ENCODE measurements around the gene MID2. TPM values are rescaled to one million over a fixed set of nuclear protein-coding genes. Genes with fewer than 3 reads are reported as not detected.

Gene MID2
- total RNA-seq, 2 donors from 2014 or later: 35.6 to 52.5 TPM

GRCh38 chrX:107857837-107858236, 32.2 kb downstream of the MID2 start:
- Histone ChIP-seq H3K27ac (peak overlapping the region; percentile 54 to 74), H3K4me1 (replicated peaks) (no peaks in the 10 kb centered on the region), H3K9me3 (no peaks in the 10 kb centered on the region), H3K27me3 (replicated peaks; ENCODE audit: insufficient read depth) (no peaks in the 10 kb centered on the region), H3K36me3 (no peaks in the 10 kb centered on the region), H3K4me3 (no peak overlapping the region)
- peak; percentile 33 for DNase-seq (ENCODE audit: low spot score)
- peak; percentile 60 for TF ChIP-seq POLR2AphosphoS5 (IDR thresholded peaks at IDR 0.05)
- TF ChIP-seq, protein P1, sequence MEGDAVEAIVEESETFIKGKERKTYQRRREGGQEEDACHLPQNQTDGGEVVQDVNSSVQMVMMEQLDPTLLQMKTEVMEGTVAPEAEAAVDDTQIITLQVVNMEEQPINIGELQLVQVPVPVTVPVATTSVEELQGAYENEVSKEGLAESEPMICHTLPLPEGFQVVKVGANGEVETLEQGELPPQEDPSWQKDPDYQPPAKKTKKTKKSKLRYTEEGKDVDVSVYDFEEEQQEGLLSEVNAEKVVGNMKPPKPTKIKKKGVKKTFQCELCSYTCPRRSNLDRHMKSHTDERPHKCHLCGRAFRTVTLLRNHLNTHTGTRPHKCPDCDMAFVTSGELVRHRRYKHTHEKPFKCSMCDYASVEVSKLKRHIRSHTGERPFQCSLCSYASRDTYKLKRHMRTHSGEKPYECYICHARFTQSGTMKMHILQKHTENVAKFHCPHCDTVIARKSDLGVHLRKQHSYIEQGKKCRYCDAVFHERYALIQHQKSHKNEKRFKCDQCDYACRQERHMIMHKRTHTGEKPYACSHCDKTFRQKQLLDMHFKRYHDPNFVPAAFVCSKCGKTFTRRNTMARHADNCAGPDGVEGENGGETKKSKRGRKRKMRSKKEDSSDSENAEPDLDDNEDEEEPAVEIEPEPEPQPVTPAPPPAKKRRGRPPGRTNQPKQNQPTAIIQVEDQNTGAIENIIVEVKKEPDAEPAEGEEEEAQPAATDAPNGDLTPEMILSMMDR (IDR thresholded peaks at IDR 0.05): no peak
- no peak for TF ChIP-seq POLR2A (IDR thresholded peaks at IDR 0.05)
- intact Hi-C loops (cut with DNase I): no loop called here
- WGBS: 20% methylated on average over 5 of the region's 5 CpGs

- intact Hi-C loops (cut with DNase I): no loop called here
Observed at GRCh38 chrX:107861056-107861455, 35.4 kb downstream of the MID2 start.

DNA sequence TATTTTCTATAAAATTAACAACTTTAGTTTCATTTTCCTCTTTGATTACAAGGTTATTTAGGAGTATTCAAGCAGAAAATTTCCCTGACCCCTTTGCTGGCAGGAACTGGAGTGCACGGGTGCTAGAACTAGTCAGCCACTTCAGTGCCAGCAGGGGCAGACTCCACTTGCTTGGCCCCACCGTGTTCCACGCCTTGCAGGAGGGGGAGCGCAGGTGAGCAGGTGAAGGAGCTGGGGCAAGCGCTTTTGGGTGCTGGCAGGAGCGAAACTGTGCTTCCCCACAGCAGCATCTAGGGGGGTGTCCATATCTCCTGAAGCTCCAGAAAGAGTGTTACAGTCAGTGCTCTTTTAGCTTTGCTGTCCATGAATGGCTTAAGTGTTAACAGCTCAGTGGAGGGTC, 45.5 kb downstream of the MID2 start:
- H3K27ac ChIP-seq: no peak overlapping the region
- TF ChIP-seq, protein P1 (IDR thresholded peaks at IDR 0.05): no peak
- TF ChIP-seq POLR2AphosphoS5 (IDR thresholded peaks at IDR 0.05): no peak
- TF ChIP-seq POLR2A (IDR thresholded peaks at IDR 0.05): no peak
- H3K36me3 ChIP-seq: no peaks in the 10 kb centered on the region
- intact Hi-C loops (cut with DNase I): no loop called here
- H3K27me3 ChIP-seq (replicated peaks; ENCODE audit: insufficient read depth): no peaks in the 10 kb centered on the region
- H3K4me3 ChIP-seq: no peak overlapping the region
- no peaks in the 10 kb centered on the region for H3K4me1 ChIP-seq (replicated peaks)
- no peaks in the 10 kb centered on the region for H3K9me3 ChIP-seq
- 81% methylated on average over 6 of the region's 6 CpGs for WGBS
- DNase-seq (ENCODE audit: low spot score): no peak

More at GRCh38 chrX:107861056-107861455, 35.4 kb downstream of the MID2 start:
- no peak for DNase-seq (ENCODE audit: low spot score)
- Histone ChIP-seq H3K27me3 (replicated peaks; ENCODE audit: insufficient read depth) (no peaks in the 10 kb centered on the region), H3K4me3 (no peak overlapping the region), H3K9me3 (no peaks in the 10 kb centered on the region), H3K36me3 (no peaks in the 10 kb centered on the region), H3K4me1 (replicated peaks) (no peaks in the 10 kb centered on the region), H3K27ac (no peak overlapping the region)
- TF ChIP-seq POLR2AphosphoS5 (IDR thresholded peaks at IDR 0.05) (no peak), POLR2A (IDR thresholded peaks at IDR 0.05) (no peak)
- TF ChIP-seq, protein P1 (IDR thresholded peaks at IDR 0.05): no peak
- WGBS: 92% methylated on average over 4 of the region's 4 CpGs

- no peaks in the 10 kb centered on the region for H3K9me3 ChIP-seq
- no peak for DNase-seq (ENCODE audit: low spot score)
- no peaks in the 10 kb centered on the region for H3K4me1 ChIP-seq (replicated peaks)
- TF ChIP-seq POLR2AphosphoS5 (IDR thresholded peaks at IDR 0.05) (no peak), POLR2A (IDR thresholded peaks at IDR 0.05) (no peak)
- TF ChIP-seq, protein P1 (IDR thresholded peaks at IDR 0.05): no peak
- intact Hi-C loops (cut with DNase I): no loop called here
- H3K27ac ChIP-seq: no peak overlapping the region
- no peaks in the 10 kb centered on the region for H3K36me3 ChIP-seq
- no peak overlapping the region for H3K4me3 ChIP-seq
- no peaks in the 10 kb centered on the region for H3K27me3 ChIP-seq (replicated peaks; ENCODE audit: insufficient read depth)
- 59% methylated on average over 5 of the region's 5 CpGs for WGBS
Observed at GRCh38 chrX:107878106-107878505, 52.4 kb downstream of the MID2 start.

DNA sequence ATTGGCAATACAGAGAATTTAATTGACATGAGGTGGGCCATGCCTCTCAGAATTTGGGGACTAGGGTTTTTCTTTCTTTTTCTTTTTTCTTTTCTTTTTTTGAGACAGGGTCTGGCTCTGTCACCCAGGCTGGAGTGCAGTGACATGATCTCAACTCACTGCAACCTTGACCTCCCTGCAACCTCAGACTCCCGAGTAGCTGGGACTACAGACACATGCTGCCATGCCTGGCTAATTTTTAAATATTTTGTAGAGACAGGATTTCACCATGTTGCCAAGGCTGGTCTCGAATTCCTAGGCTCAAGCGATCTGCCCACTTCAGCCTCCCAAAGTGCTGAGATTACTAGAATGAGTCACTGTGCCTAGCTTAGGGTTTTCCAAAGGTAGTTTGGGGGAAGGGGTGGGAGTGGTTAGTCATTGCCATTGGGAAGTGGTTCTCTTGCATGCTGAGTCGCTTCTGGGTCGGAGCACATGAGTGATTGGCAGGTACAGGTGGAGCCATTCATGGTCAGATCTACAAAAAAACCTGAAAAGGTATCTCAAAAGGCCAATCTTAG, 54.5 kb downstream of the MID2 start:
- H3K36me3 ChIP-seq: no peaks in the 10 kb centered on the region
- H3K9me3 ChIP-seq: no peaks in the 10 kb centered on the region
- WGBS: 83% methylated on average over 4 of the region's 5 CpGs
- no peaks in the 10 kb centered on the region for H3K27me3 ChIP-seq (replicated peaks; ENCODE audit: insufficient read depth)
- H3K4me3 ChIP-seq: no peak overlapping the region
- no peak overlapping the region for H3K27ac ChIP-seq
- intact Hi-C loops (cut with DNase I): no loop called here
- no peaks in the 10 kb centered on the region for H3K4me1 ChIP-seq (replicated peaks)
- no peak for DNase-seq (ENCODE audit: low spot score)
- TF ChIP-seq POLR2A (IDR thresholded peaks at IDR 0.05) (no peak), POLR2AphosphoS5 (IDR thresholded peaks at IDR 0.05) (no peak)
- TF ChIP-seq, protein P1 (IDR thresholded peaks at IDR 0.05): no peak
